Activated CD4-positive, alpha-beta T cell treated with anti-CD3 and anti-CD28 coated beads for 48 hours (primary cell): ENCODE measurements around the gene ATP5F1D.

Source experiments
- DNase-seq: peaks from one replicate; pipeline ENCODE4 v3.0.0-alpha.2; 2020

The ATP5F1D gene

DNA sequence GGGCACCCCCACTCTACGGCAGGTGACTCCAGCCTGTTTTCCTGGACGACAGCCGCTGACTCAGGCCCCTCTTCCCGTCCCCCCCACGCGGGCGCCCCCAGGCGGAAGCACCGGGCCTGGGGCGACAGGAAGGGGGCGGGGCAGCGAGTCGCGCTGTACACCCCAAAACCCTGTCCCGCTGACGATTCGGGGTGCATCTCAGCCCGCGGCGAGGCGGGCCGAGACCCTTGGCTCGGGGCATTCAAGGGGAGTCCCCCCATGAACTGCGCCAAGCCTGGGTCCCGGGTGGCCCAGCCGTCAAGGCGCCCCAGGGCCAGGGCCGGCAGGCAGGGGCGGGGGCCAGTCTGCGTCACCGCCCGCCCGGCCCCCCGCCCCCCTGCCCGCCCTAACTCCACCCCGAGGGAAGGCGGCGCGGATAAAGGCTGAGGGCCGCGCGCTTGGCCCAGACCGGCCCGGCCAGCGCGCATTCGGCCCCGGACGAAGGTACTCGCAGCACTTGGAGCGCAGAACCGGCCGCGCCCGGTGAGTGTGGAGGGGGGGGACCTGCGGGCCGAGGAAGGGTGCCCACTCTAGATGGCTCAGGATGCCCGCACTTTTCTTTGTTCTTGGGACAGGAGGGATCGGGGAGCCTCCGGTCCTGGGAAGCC, 6.7 kb downstream of the ATP5F1D start, which contains the start of gene MIDN:
MIDN (plus strand) TSS at position 445 of the 647 bp plus-strand sequence. CDS start 1,714 bp downstream, outside the sequence.
- peak; percentile 74 for DNase-seq

DNA sequence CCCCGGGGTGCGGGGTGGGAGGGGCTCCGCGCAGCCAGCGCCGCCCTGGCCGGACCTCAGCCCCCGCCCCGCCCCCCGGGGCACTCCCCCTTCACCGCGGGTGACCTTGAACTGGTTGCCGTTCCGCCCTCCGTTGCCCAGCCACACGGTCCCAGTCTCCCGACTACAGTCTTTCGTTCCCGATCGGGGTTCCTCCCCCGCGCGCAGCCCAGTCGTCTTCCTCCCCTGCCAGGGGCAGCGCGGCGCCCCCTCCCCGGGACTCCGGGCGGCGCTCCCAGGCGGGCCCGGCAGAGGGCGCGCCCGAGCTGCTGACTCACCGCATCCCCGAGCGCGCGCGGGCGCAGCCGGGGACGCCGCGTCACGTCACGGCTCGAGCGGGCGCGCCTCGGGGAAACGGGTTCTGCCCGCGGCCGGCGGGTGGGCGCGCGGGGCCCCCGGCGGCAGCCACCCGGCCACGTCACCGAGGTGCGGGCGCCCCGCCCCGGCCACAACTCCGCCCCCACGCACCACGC, 7.3 kb downstream of the ATP5F1D start:
- DNase-seq, result peak; percentile 84

- DNase-seq, result peak; percentile 94
These were observed 7.9 kb downstream of the ATP5F1D start for GRCh38 chr19:1249298-1249989.

DNA sequence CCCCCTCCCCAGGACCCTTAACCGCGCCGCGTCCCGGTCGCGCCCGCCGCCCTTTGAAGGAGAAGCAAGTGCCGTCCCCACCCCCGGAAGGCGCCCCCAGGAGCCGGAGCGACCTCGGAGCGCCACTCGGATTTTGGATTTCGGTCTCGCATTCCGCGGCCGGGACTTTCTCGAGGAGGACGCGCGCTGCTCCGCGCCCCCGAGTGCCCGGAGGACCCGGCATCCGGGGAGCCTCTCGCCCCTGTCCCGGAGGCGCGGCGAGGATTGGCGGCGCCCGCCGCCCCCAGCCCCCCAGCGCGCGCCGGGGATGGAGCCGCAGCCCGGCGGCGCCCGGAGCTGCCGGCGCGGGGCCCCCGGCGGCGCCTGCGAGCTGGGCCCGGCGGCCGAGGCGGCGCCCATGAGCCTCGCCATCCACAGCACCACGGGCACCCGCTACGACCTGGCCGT, 8.5 kb downstream of the ATP5F1D start:
- DNase-seq, result no peak

GRCh38 chr19:1250437-1251260, 9.1 kb downstream of the ATP5F1D start:
- peak; percentile 53 for DNase-seq

- DNase-seq, result peak; percentile 80
These were observed 10.0 kb downstream of the ATP5F1D start for GRCh38 chr19:1251330-1252220.

- peak; percentile 68 for DNase-seq
These were observed 10.8 kb downstream of the ATP5F1D start for GRCh38 chr19:1252221-1252820.

- peak; percentile 82 for DNase-seq
These were observed 11.4 kb downstream of the ATP5F1D start for GRCh38 chr19:1252821-1253513.

- DNase-seq, result no peak
These were observed 12.0 kb downstream of the ATP5F1D start for GRCh38 chr19:1253514-1254080.

DNA sequence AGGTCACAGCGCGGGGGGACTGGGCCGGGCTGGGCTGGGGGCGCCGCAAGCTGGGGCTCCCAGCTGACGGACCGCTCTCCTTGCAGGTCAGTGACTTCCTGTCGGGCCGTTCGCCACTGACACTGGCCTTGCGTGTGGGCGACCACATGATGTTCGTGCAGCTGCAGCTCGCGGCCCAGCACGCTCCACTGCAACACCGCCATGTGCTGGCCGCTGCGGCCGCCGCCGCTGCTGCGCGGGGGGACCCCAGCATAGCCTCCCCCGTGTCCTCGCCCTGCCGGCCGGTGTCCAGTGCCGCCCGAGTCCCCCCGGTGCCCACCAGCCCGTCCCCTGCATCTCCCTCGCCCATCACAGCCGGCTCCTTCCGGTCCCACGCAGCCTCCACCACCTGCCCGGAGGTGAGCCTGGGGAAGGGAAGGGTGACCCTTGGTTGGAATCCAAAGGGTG, 12.6 kb downstream of the ATP5F1D start:
- DNase-seq, result no peak

DNA sequence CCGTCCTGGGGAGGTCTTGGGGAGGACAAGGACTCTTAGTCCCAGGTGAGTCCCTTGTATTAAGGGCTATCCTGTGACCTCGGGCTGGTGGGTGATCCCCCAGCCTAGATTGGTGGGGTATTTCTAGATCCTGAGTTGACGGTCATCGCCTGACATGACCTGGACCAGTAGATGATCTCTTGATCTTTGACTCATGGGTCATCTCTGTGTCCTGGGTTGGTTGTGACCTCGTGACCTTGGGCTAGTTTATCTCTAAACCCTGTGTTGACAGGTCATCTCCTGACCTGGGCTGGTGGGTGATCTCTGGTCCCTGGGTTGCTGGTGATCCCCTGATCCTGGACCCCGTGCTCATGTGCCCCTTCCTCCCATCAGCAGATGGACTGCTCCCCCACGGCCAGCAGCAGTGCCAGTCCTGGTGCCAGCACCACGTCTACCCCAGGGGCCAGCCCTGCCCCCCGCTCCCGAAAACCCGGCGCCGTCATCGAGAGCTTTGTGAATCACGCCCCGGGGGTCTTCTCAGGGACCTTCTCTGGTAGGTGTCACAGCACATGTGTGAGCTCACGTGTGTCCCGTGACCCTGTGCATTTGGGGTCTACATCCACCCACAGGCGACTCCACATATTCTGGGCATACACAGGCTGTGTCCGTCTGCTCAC, 13.1 kb downstream of the ATP5F1D start:
- no peak for DNase-seq

DNA sequence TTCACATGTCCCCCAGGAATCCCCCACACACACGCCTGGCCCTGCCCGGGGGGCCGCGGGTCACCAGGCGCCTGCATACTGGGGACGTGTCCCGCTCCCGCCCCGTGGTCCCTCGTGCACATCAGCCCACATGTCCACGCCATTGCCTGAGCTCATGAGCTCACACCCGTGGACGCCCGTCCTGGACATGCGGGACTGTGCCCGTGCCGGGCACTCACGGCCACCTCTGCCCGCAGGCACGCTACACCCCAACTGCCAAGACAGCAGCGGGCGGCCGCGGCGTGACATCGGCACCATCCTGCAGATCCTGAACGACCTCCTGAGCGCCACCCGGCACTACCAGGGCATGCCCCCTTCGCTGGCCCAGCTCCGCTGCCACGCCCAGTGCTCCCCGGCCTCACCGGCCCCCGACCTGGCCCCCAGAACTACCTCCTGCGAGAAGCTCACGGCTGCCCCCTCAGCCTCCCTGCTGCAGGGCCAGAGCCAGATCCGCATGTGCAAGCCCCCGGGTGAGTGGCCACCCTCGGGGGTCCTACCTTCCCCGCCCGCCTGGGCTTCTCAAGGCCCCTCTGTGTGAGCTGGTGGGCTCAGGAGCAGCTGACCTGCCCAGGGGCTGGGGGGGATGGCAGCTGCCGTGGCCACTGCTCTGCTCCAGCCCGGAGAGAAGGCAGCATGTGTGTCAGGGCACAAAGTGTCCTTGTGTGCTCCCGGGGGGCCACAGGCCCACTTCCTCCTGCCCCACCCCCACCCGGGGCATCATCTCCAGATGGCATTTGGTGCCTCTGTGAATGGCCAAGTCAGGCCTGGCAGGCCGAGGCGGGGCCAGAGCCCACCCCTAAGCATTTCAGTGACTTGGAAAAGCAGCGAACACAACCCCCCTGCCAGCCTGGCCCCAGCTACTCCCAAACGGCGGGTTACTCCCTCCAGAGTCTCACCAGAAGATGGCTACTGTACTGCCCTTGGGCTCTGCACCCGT, 13.9 kb downstream of the ATP5F1D start:
- no peak for DNase-seq

DNA sequence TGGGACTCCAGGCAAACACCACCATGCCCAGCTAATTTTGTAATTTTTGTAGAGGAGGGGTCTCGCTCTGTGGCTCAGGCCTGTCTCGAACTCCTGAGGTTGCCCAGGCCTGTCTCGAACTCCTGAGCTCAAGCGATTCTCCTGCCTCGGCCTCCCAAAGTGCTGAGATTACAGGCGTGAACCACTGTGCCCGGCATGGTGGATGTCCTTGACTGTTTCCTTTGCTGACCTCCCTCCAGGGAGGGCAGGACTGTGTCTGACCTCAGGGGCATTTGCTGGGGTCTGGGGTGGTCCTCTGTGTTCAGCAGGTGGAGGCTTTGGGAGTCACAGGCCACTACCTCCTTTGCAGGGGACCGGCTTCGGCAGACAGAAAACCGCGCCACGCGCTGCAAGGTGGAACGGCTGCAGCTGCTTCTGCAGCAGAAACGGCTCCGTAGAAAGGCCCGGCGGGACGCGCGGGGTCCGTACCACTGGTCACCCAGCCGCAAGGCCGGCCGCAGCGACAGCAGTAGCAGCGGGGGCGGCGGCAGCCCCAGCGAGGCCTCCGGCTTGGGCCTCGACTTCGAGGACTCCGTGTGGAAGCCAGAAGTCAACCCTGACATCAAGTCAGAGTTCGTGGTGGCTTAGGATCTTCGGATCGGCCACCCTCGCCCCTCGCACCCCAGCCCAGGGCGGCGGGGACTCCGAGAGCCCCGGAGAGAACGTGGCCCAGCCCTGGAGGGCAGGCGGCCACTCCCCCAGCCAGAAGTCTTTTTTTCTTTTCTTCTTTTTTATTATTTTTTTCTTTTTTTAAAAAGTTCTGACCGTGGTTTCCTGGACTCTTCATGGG, 15.3 kb downstream of the ATP5F1D start:
- DNase-seq, result no peak

GRCh38 chr19:1257475-1258162, 16.1 kb downstream of the ATP5F1D start:
- DNase-seq, result no peak

DNA sequence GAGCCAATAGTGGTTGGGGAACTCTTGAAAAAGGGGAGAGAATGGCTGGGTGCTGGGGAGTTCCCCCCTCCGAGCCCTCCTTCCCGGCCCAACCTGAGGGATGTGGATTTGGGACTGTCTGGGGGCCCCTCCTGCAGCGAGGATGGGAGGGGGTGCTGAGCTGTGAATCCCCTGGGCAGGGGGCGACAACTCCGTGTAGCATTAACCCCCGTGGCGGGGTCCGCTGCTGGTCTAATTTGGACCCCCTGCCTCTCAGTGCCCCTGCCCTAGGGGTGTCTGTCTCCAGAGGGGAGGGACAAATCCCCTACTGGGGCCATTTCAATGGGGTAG, 16.6 kb downstream of the ATP5F1D start:
- DNase-seq, result no peak

- peak; percentile 42 for DNase-seq
These were observed 17.2 kb downstream of the ATP5F1D start for GRCh38 chr19:1258707-1259205.

GRCh38 chr19:1259206-1259875, 17.8 kb downstream of the ATP5F1D start:
- peak; percentile 78 for DNase-seq
